Chondrocyte (in vitro differentiated cells): ENCODE results near the gene KRTAP5-2. TPM values are rescaled to one million over a fixed set of nuclear protein-coding genes. Genes with fewer than 3 reads are reported as not detected.
"Not testable (repeated sequence)": the region's sequence is repeated elsewhere in the genome, so short reads cannot be mapped to it uniquely, and the experiment has no call there.

ENCODE experiments used
- DNase-seq: peaks from one replicate; pipeline ENCODE4 v3.0.0; 2021; ENCODE audit warnings: mixed read lengths, low spot score
- H3K27ac Mint-ChIP-seq: one replicate; pipeline ENCODE4 v1.8.0; 2021; ENCODE audit warnings: mild to moderate bottlenecking, moderate library complexity, mixed read lengths; ENCODE audit not compliant: unreplicated experiment
- H3K27me3 Mint-ChIP-seq: 2 replicates; pipeline ENCODE4 v1.8.0; 2021; ENCODE audit warnings: low read depth, mixed read lengths
- H3K36me3 Mint-ChIP-seq: 2 replicates; pipeline ENCODE4 v1.8.0; 2021; ENCODE audit warnings: low read depth, mixed read lengths
- H3K4me1 Mint-ChIP-seq: 2 replicates; pipeline ENCODE4 v1.8.0; 2021; ENCODE audit warnings: low read depth, mild to moderate bottlenecking, mixed read lengths
- H3K4me3 Mint-ChIP-seq: one replicate; pipeline ENCODE4 v1.8.0; 2021; ENCODE audit warnings: mild to moderate bottlenecking, moderate library complexity, mixed read lengths; ENCODE audit not compliant: unreplicated experiment
- H3K9me3 Mint-ChIP-seq: 2 replicates; pipeline ENCODE4 v1.8.0; 2021; ENCODE audit warnings: low read depth, mixed read lengths
- total RNA-seq: library from RNA; stranded (reverse); gene quantifications from 3 replicates; pipeline ENCODE4 v1.2.1, GENCODE V29; 2021
- TF ChIP-seq, protein P1 (sequence below): fragments of 200-600 bp; sonication (generic); IDR thresholded peaks from 2 replicates; pipeline ENCODE4 v1.5.0; 2021; ENCODE audit warnings: antibody characterized with exemption, mild to moderate bottlenecking, moderate library complexity

Gene KRTAP5-2
- total RNA-seq, 1 donor from 2014 or later: not detected

DNA sequence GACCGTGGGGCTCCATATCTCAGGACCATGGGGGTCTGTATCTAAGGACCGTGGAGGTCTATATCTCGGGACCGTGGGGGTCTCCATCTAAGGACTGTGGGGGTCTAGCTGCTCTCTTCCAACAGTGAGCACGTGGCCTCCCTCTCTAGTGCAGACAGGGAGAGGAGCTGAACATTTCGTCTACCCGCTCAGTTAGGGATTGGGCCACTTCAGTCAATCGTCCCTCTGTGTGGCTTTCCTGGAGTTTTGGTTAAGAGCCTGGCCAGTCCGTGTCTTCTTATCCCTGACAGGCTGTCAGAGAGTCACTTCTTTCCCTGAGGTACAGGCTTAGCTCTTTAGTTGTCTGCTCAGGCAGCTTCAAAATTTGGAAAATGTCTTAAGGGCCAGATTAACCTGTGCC is 16.1 kb downstream of the KRTAP5-2 start:
- H3K27me3 Mint-ChIP-seq: peaks cover 3% of the 10 kb centered on the region
- peaks cover 8% of the 10 kb centered on the region for H3K9me3 Mint-ChIP-seq
- H3K36me3 Mint-ChIP-seq: peaks cover 11% of the 10 kb centered on the region
- H3K4me3 Mint-ChIP-seq: no peak overlapping the region
- DNase-seq: no peak
- no peak overlapping the region for H3K27ac Mint-ChIP-seq
- H3K4me1 Mint-ChIP-seq: no peaks in the 10 kb centered on the region
- TF ChIP-seq, protein P1, sequence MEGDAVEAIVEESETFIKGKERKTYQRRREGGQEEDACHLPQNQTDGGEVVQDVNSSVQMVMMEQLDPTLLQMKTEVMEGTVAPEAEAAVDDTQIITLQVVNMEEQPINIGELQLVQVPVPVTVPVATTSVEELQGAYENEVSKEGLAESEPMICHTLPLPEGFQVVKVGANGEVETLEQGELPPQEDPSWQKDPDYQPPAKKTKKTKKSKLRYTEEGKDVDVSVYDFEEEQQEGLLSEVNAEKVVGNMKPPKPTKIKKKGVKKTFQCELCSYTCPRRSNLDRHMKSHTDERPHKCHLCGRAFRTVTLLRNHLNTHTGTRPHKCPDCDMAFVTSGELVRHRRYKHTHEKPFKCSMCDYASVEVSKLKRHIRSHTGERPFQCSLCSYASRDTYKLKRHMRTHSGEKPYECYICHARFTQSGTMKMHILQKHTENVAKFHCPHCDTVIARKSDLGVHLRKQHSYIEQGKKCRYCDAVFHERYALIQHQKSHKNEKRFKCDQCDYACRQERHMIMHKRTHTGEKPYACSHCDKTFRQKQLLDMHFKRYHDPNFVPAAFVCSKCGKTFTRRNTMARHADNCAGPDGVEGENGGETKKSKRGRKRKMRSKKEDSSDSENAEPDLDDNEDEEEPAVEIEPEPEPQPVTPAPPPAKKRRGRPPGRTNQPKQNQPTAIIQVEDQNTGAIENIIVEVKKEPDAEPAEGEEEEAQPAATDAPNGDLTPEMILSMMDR: no peak

DNA sequence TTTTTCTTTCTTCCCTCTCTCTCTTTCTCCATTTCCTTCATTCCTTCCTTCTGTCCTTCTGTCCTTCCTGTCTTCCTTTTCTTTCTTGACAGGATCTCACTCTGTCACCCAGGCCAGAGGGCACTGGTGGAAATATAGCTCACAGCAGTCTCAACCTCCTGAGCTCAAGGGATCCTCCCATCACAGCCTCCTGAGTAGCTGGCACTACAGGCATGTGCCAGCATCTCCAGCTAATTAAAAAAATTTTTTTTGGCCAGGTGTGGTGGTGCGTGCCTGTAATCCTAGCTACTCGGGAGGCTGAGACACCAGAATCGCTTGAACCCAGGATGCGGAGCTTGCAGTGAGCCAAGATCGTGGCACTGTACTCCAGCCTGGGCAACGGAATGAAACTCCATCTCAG is 21.3 kb downstream of the KRTAP5-2 start:
- H3K27me3 Mint-ChIP-seq: no peaks in the 10 kb centered on the region
- no peak overlapping the region for H3K27ac Mint-ChIP-seq
- TF ChIP-seq, protein P1: no peak
- peak; percentile 22 for DNase-seq
- peaks cover 5% of the 10 kb centered on the region for H3K36me3 Mint-ChIP-seq
- peaks cover 8% of the 10 kb centered on the region for H3K9me3 Mint-ChIP-seq
- peaks cover 10% of the 10 kb centered on the region for H3K4me1 Mint-ChIP-seq
- no peak overlapping the region for H3K4me3 Mint-ChIP-seq

DNA sequence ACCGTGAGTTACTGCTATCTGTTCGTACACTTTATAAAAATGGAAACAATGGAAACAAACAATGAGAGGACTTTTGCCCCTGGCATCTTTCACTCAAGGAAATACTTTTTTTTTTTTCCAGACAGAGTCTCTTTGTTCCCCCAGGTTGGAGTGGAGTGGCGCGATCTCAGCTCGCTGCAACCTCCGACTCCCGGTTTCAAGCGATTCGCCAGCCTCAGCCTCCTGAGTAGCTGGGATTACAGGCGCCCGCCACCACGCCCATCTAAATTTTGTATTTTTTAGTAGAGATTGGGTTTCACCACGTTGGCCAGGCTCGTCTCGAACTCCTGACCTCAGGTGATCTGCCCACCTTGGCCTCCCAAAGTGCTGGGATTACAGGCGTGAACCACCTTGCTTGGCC is 22.3 kb downstream of the KRTAP5-2 start:
- not testable (repeated sequence) for H3K4me3 Mint-ChIP-seq, H3K27ac Mint-ChIP-seq, H3K36me3 Mint-ChIP-seq, H3K27me3 Mint-ChIP-seq, H3K9me3 Mint-ChIP-seq
- peaks cover 12% of the 10 kb centered on the region for H3K4me1 Mint-ChIP-seq
- peak; percentile 33 for DNase-seq

- peaks cover 5% of the 10 kb centered on the region for H3K36me3 Mint-ChIP-seq
- no peak for DNase-seq
- H3K4me1 Mint-ChIP-seq: peaks cover 20% of the 10 kb centered on the region
- H3K4me3 Mint-ChIP-seq: no peak overlapping the region
- TF ChIP-seq, protein P1: peak; percentile 53
- H3K27ac Mint-ChIP-seq: no peak overlapping the region
- no peaks in the 10 kb centered on the region for H3K27me3 Mint-ChIP-seq
- peaks cover 8% of the 10 kb centered on the region for H3K9me3 Mint-ChIP-seq
Observed at GRCh38 chr11:1574933-1575242, 23.2 kb downstream of the KRTAP5-2 start.

GRCh38 chr11:1574238-1574932 is 23.7 kb downstream of the KRTAP5-2 start:
- peaks cover 5% of the 10 kb centered on the region for H3K36me3 Mint-ChIP-seq
- peaks cover 8% of the 10 kb centered on the region for H3K9me3 Mint-ChIP-seq
- DNase-seq: peak; percentile 86
- no peaks in the 10 kb centered on the region for H3K27me3 Mint-ChIP-seq
- H3K27ac Mint-ChIP-seq: no peak overlapping the region
- peak overlapping the region; percentile 64 for H3K4me3 Mint-ChIP-seq
- TF ChIP-seq, protein P1: peak; percentile 86
- H3K4me1 Mint-ChIP-seq: peaks cover 25% of the 10 kb centered on the region

DNA sequence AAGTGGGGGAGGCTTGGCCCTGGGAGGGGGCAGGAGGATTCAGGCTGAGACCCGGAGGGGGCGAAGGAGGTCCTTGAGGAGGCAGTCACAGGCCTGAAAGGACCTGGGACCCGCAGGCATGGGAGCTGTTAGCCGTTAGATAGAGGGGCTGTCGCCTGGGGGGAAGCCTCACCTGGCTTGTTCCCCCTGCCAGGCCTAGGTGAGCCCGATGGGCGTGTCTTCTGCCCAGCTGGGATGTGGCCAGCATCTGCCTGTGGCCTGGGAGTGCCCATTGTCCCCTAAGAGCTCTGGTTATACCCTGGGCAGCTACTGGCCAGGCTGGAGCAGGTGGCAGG is 24.2 kb downstream of the KRTAP5-2 start:
- no peak for DNase-seq
- Mint-ChIP-seq H3K4me1 (peaks cover 28% of the 10 kb centered on the region), H3K36me3 (peaks cover 5% of the 10 kb centered on the region), H3K27me3 (no peaks in the 10 kb centered on the region), H3K4me3 (peak overlapping the region; percentile 64), H3K27ac (no peak overlapping the region), H3K9me3 (peaks cover 7% of the 10 kb centered on the region)
- TF ChIP-seq, protein P1: no peak
